ENCODE results near the gene KRTAP19-3.
"Not testable (repeated sequence)": the region's sequence is repeated elsewhere in the genome, so short reads cannot be mapped to it uniquely, and the experiment has no call there.

Gene KRTAP19-3

GRCh38 chr21:30491963-30492428, at the start of gene KRTAP19-3:
KRTAP19-3 (minus strand) TSS chr21:30492013; CDS start chr21:30491957, 56 bp downstream.
- DNase-seq: no peak

- DNase-seq: no peak
Measured at GRCh38 chr21:30518876-30519275, 27.1 kb upstream of the KRTAP19-3 start.

- DNase-seq: no peak
Measured at GRCh38 chr21:30515681-30516080, 23.9 kb upstream of the KRTAP19-3 start.

GRCh38 chr21:30505621-30506205, 13.9 kb upstream of the KRTAP19-3 start:
- DNase-seq: not testable (repeated sequence)

GRCh38 chr21:30502041-30502440, 10.2 kb upstream of the KRTAP19-3 start, which contains the start of gene KRTAP19-5:
KRTAP19-5 (minus strand) TSS chr21:30502141; CDS start chr21:30502090, 51 bp downstream.
- DNase-seq: no peak

GRCh38 chr21:30497065-30497464, 5.3 kb upstream of the KRTAP19-3 start, which contains the start of gene KRTAP19-4:
KRTAP19-4 (minus strand) TSS chr21:30497165; CDS start chr21:30497110, 55 bp downstream.
- no peak for DNase-seq

GRCh38 chr21:30487336-30487735, 4.5 kb downstream of the KRTAP19-3 start, which contains the start of gene KRTAP19-2:
KRTAP19-2 (minus strand) TSS chr21:30487436; CDS start chr21:30487348, 88 bp downstream.
- DNase-seq: no peak

GRCh38 chr21:30486180-30486579, 5.6 kb downstream of the KRTAP19-3 start:
- no peak for DNase-seq

GRCh38 chr21:30482130-30482529, 9.7 kb downstream of the KRTAP19-3 start:
- no peak for DNase-seq

- DNase-seq: no peak
Measured at GRCh38 chr21:30480145-30480544, 11.7 kb downstream of the KRTAP19-3 start, which contains the start of gene KRTAP19-1. KRTAP19-1 (minus strand) TSS chr21:30480367; CDS start chr21:30480317, 50 bp downstream.

GRCh38 chr21:30479259-30479658, 12.6 kb downstream of the KRTAP19-3 start:
- DNase-seq: no peak

GRCh38 chr21:30478004-30478403, 13.8 kb downstream of the KRTAP19-3 start:
- no peak for DNase-seq

GRCh38 chr21:30468900-30469714, 22.7 kb downstream of the KRTAP19-3 start:
- DNase-seq: no peak

GRCh38 chr21:30463713-30464112, 28.1 kb downstream of the KRTAP19-3 start:
- no peak for DNase-seq

GRCh38 chr21:30448514-30448913, 43.3 kb downstream of the KRTAP19-3 start:
- DNase-seq: no peak

- no peak for DNase-seq
Measured at GRCh38 chr21:30447056-30447455, 44.8 kb downstream of the KRTAP19-3 start.

- no peak for DNase-seq
Measured at GRCh38 chr21:30444204-30444603, 47.6 kb downstream of the KRTAP19-3 start.

- DNase-seq: no peak
Measured at GRCh38 chr21:30443226-30443625, 48.6 kb downstream of the KRTAP19-3 start.
